Activated CD4-positive, CD25-positive, alpha-beta regulatory T cell (primary cell): ENCODE measurements around the gene INCENP.
"Not testable (repeated sequence)": the region's sequence is repeated elsewhere in the genome, so short reads cannot be mapped to it uniquely, and the experiment has no call there.

Experiments
- DNase-seq, 4 experiments: peaks; one replicate each; lab custom pipeline; 2025; lab: John Stamatoyannopoulos, UW

The INCENP gene

DNA sequence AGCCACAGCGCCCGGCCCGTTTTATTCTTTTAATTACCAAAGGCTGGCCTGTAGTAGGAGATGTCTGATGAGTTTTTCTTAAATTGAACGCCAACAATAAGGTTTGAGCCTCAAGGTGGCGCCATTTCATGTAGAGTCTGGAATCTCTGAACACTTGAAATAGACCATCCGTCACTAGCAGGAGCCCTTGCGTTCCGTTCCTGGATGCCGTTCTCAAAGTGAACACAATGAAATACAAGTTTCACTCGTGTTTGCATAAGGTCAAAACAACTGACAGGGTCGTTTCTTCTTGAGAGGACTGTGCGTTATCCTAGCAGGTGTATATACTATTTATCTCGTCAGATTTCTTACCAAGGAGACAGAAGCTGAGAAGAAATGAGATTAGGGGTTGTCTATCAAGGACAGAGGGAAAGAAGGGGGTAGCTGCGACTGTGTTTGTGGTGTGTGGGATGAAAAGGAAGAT is 47.5 kb downstream of the INCENP start:
- peak; percentile 22 to 55 (median 46) for DNase-seq

DNA sequence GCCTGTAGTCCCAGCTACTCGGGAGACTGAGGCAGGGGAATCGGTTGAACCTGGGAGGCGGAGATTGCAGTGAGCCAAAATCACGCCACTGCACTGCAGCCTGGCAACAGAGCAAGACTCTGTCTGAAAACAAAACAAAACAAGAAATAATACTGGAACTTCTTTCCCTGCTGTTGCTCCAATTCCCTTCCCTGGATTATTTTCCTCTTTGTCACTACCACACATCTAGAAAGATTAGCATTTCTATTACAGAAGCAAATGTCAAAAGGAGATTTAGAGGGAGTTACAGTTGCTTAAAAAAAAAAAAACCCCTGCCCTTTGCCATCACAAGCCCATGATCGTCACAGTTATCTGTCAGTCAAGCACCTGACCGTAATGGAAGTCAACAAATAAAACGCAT is 48.5 kb downstream of the INCENP start:
- DNase-seq: no peak

DNA sequence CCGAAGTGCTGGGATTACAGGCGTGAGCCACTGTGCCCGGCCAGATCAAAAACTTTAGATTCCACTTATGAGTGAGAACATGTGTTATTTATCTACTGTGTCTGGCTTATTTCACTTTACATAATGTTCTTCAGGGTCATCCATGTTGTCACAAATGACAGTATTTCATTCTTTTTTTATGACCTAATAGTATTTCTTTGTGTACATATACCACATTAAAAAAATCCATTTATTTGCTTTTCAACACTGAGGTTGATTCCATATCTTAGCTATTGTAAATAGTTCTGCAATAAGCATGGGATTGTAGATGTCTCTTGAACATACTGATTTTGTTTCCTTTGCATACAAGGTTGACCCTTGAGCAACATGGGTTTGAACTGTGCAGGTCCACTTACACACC is 53.0 kb downstream of the INCENP start:
- no peak for DNase-seq

DNA sequence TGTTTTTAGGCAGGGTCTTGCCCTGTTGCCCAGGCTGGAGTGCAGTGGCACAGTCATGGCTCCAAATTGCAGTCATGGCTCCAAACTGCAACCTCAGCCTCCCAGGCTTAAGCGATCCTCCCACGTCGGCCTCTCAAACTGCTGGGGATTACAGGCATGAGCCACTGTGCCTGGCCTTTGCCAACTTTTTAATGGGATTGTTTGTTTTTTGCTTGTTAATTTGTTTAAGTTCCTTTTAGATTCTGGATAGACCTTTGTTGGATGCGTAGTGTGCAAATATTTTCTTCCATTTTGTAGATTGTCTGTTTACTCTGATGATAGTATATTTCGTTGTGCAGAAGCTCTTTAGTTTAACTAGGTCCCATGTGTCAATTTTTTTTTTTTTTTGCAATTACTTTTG is 56.2 kb downstream of the INCENP start:
- DNase-seq: no peak

DNA sequence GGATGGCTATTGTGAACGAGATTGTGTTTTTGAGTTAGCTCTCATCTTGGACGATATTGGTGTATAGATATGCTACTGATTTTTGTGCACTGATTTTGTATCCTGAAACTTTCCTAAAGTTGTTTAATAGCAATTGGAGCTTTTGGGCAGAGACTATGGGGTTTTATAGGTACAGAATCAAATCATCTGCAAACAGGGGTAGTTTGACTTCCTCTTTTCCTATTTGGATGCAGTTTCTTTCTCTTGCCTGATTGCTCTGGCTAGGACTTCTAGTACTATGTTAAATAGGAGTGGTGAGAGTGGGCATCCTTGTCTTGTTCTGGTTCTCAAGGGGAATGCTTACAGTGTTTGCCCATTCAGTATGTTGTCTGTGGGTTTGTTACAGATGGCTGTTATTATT is 57.3 kb downstream of the INCENP start:
- DNase-seq: no peak

DNA sequence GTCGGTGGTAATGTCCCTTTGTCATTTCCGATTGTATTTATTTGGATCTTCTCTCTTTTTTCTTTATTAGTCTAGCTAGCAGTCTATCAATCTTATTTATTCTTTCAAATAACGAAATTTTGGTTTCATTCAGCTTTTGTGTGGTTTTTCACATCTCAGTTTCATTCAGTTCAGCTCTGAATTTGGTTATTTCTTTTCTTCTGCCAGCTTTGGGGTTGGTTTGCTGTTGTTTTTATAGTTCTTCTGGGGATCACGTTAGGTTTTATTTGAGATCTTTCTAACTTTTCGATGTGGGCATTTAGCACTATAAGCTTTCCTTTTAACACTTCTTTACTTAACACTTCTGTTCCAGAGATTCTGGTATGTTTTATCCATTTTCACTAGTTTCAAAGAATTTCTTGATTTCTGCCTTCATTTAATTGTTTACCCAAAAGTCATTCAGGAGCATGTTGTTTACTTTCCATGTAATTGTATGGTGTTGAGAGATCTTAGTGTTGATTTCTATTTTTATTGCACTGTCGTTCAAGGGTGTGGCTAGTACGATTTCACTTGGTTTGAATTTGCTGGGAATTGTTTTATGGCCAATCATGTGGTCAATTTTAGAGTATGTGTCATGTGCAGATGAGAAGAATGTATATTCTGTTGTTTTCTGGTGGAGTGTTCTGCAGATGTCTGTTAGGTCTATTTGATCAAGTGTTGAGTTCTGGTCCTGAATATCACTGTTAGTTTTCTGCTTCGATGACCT is 58.5 kb downstream of the INCENP start:
- DNase-seq: no peak

DNA sequence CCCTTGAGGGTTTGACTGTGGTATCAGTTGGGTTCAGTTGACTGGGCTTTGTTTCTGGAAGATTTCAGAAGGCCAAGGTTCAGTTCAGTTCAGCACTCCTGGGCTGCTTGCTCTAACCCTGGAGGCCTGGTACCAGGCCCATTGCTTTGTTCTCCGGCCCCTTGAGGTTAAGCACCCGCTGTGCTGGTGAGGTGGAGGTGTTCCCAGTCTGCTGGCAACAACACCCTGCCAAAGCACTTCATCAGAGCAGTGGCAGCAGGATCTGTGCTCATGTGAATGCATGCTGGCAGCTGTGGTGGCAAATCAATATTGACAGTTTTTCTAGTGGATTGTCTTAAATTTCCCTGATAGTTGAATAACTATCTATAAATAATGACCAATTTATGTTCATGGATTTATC is 62.4 kb downstream of the INCENP start:
- DNase-seq: no peak

DNA sequence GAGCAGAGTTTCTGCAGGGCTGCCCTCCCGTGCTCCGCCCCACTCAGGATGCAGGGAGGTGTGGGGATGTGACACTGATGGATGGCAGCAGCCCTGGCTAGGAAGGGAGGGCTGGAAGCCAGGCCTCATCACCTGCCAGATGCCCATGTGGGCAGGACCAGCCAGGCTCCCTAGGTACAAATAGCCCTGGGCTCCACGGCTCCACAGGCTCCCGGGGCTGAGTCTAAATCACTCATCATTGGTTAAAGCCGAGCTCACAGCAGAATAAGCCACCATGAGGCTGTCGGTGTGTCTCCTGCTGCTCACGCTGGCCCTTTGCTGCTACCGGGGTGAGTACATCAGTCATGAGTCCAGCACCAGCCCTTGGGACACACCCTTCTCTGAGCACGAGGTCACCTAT is 66.2 kb downstream of the INCENP start, which contains the start of gene SCGB1D1:
Gene SCGB1D1, plus strand, starts transcription at position 206 of the 400 bp plus-strand sequence. Its CDS starts 69 bp downstream, at position 275.
- no peak for DNase-seq

DNA sequence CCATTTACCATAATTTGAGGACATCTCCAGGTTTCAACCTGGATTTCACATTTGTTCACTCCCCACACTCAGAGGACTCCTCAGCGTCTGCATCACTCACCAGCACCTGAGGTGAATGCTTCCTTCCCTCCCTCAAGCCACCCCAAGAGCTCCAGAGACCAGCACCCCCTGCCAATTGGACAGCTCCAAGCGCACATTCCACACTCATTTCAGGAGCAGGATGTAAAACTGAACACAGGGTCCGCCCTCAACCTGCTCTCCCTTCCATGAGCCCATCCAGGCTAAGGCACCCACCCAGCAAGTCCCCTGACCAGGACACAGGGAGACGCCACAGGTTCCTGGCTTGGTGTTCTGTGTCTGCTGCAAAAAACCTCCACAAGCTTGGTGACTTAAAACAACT is 70.1 kb downstream of the INCENP start:
- no peak for DNase-seq

DNA sequence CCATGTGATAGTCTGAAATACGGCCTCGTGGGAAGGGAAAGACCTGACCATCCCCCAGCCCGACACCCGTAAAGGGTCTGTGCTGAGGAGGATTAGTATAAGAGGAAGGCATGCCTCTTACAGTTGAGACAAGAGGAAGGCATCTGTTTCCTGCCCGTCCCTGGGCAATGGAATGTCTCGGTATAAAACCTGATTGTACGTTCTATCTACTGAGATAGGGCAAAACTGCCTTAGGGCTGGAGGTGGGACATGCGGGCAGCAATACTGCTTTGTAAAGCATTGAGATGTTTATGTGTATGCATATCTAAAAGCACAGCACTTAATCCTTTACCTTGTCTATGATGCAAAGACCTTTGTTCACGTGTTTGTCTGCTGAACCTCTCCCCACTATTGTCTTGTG is 71.2 kb downstream of the INCENP start:
- not testable (repeated sequence) for DNase-seq

DNA sequence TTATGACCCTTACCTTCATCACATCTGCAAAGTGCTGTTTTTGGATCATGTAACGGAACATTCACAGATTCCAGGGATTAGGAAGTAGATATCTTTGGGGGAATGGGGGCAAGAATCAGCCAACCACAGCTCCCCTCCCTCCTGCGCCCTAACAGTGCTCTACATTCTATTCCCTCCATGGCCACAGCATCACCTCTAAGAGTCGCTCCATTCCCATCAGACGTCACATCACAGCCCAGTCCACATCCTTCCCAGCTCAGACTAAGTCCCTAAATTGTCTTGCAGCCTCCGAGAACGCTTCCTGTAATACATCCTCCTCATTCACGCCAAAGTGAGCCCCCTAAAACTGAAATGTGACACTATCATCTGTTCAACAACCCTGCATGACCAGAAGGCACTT is 72.1 kb downstream of the INCENP start:
- DNase-seq: no peak

DNA sequence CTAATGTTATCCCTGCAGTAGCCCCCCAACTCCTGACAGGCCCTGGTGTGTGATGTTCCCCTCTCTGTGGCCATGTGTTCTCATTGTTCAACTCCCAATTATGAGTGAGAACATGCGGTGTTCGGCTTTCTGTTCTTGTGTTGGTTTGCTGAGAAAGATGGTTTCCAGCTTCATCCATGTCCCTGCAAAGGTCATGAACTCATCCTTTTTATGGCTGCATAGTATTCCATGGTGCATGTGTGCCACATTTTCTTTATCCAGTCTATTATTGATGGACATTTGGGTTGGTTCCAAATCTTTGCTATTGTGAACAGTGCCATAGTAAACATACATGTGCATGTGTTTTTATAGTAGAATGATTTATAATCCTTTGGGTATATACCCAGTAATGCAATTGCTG is 73.6 kb downstream of the INCENP start:
- not testable (repeated sequence) for DNase-seq

DNA sequence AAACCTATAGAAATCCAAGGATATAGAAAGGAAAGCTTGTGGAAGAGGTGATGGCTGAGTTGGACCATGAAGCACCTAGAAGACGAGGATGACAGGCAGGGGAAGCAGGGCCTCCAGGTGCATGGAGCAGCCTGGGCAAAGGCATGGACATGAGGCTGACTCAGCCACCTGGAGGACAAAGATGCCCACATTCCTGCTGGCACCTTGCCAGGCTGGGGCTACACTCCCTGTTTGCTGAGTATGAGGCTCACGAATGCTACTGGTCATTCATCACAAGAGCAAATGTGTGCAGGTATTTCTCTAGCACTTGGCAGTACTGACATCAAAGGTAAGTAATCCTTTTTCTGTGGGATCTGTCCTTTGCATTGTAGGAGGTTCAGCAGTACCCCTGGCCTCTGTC is 77.6 kb downstream of the INCENP start:
- DNase-seq: no peak
